Neural cell (in vitro differentiated cells): Measurements from ENCODE around the gene NT5C2.

ENCODE experiments used
- EZH2 ChIP-seq: fragments of 200-600, 300-800 bp; shearing (Covaris generic), sonication (generic); IDR thresholded peaks from 2 replicates; pipeline ENCODE4 v1.6.1; 2014; ENCODE audit warnings: antibody characterized with exemption, low read length, borderline replicate concordance, mild to moderate bottlenecking; ENCODE audit not compliant: insufficient read depth, poor library complexity, severe bottlenecking
- TF ChIP-seq, protein P1 (sequence below): IDR thresholded peaks from 2 replicates; pipeline ENCODE4 v1.6.1; 2012; ENCODE audit warnings: borderline replicate concordance
- TF ChIP-seq, protein P2 (sequence below): fragments of 450-650 bp; IDR thresholded peaks from 2 replicates; pipeline ENCODE4 v1.5.1; 2014; ENCODE audit warnings: antibody characterized with exemption, mild to moderate bottlenecking, moderate library complexity; ENCODE audit not compliant: poor library complexity, severe bottlenecking

DNA sequence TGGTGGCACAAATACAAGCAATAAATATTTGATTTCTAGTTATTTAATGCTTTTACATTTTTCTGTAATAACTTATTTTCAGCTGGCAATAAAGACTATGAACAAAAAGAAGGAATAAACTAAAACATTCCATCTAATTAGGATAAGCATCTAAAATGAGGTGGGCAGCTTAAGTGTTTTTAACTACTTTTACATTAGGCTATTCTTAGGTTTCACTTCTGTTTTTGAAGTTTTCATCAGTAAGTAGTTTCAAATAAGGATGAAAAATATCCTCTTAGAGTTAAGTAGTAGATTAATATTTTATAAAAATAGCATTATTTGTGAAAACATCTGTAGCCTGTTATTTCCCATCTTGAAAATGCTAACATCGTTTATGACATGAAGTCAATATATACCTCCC is 15.9 kb downstream of the NT5C2 start:
- TF ChIP-seq, protein P1, sequence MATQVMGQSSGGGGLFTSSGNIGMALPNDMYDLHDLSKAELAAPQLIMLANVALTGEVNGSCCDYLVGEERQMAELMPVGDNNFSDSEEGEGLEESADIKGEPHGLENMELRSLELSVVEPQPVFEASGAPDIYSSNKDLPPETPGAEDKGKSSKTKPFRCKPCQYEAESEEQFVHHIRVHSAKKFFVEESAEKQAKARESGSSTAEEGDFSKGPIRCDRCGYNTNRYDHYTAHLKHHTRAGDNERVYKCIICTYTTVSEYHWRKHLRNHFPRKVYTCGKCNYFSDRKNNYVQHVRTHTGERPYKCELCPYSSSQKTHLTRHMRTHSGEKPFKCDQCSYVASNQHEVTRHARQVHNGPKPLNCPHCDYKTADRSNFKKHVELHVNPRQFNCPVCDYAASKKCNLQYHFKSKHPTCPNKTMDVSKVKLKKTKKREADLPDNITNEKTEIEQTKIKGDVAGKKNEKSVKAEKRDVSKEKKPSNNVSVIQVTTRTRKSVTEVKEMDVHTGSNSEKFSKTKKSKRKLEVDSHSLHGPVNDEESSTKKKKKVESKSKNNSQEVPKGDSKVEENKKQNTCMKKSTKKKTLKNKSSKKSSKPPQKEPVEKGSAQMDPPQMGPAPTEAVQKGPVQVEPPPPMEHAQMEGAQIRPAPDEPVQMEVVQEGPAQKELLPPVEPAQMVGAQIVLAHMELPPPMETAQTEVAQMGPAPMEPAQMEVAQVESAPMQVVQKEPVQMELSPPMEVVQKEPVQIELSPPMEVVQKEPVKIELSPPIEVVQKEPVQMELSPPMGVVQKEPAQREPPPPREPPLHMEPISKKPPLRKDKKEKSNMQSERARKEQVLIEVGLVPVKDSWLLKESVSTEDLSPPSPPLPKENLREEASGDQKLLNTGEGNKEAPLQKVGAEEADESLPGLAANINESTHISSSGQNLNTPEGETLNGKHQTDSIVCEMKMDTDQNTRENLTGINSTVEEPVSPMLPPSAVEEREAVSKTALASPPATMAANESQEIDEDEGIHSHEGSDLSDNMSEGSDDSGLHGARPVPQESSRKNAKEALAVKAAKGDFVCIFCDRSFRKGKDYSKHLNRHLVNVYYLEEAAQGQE, result no peak
- no peak for TF ChIP-seq EZH2
- TF ChIP-seq, protein P2, sequence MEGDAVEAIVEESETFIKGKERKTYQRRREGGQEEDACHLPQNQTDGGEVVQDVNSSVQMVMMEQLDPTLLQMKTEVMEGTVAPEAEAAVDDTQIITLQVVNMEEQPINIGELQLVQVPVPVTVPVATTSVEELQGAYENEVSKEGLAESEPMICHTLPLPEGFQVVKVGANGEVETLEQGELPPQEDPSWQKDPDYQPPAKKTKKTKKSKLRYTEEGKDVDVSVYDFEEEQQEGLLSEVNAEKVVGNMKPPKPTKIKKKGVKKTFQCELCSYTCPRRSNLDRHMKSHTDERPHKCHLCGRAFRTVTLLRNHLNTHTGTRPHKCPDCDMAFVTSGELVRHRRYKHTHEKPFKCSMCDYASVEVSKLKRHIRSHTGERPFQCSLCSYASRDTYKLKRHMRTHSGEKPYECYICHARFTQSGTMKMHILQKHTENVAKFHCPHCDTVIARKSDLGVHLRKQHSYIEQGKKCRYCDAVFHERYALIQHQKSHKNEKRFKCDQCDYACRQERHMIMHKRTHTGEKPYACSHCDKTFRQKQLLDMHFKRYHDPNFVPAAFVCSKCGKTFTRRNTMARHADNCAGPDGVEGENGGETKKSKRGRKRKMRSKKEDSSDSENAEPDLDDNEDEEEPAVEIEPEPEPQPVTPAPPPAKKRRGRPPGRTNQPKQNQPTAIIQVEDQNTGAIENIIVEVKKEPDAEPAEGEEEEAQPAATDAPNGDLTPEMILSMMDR, result no peak
